ENCODE results near the gene HS3ST5. TPM values are rescaled to one million over a fixed set of nuclear protein-coding genes. Genes with fewer than 3 reads are reported as not detected.

The HS3ST5 gene
- total RNA-seq, 3 donors from 2014 or later (not counting 1 experiment from before 2014, with no cell fraction given) = not detected

GRCh38 chr6:114276783-114277182, 66.0 kb downstream of the HS3ST5 start:
- ATAC-seq = no peak
- Mint-ChIP-seq H3K4me1 (no peaks in the 10 kb centered on the region), H3K27me3 (ENCODE audit: low read depth in 2 of 2) (no peaks in the 10 kb centered on the region), H3K36me3 (no peaks in the 10 kb centered on the region), H3K4me3 (no peak overlapping the region), H3K9me3 (peaks cover 0 to 2% of the 10 kb centered on the region in 2 donors), H3K27ac (no peak overlapping the region)
- H3K4me3 ChIP-seq (ENCODE audit: low read length) = no peak overlapping the region
- no peak overlapping the region for H3K27ac ChIP-seq (ENCODE audit: low read length)
- intact Hi-C loops (cut with micrococcal nuclease) = no loop called here
- no peaks in the 10 kb centered on the region for H3K27me3 ChIP-seq (ENCODE audit: control insufficient read depth, insufficient read depth, low read length)
- TF ChIP-seq CTCF (IDR thresholded peaks at IDR 0.05) = no peak
- no peaks in the 10 kb centered on the region for H3K4me1 ChIP-seq (ENCODE audit: control insufficient read depth, insufficient read depth, low read length)
- no peak for DNase-seq
- H3K9me3 ChIP-seq (ENCODE audit: control insufficient read depth, insufficient read depth, low read length) = no peaks in the 10 kb centered on the region
- H3K36me3 ChIP-seq (ENCODE audit: control insufficient read depth, insufficient read depth, low read length) = no peaks in the 10 kb centered on the region
- WGBS (ENCODE audit: insufficient coverage) = 29% methylated on average over 1 of the region's 2 CpGs

GRCh38 chr6:114274836-114275235, 68.0 kb downstream of the HS3ST5 start:
- no peaks in the 10 kb centered on the region for H3K36me3 ChIP-seq (ENCODE audit: control insufficient read depth, insufficient read depth, low read length)
- H3K27me3 ChIP-seq (ENCODE audit: control insufficient read depth, insufficient read depth, low read length) = no peaks in the 10 kb centered on the region
- H3K4me3 ChIP-seq (ENCODE audit: low read length) = no peak overlapping the region
- H3K27ac ChIP-seq (ENCODE audit: low read length) = no peak overlapping the region
- ATAC-seq (no peak), DNase-seq (no peak)
- Mint-ChIP-seq H3K4me1 (no peaks in the 10 kb centered on the region), H3K27ac (no peak overlapping the region), H3K27me3 (ENCODE audit: low read depth in 2 of 2) (no peaks in the 10 kb centered on the region), H3K4me3 (no peak overlapping the region), H3K36me3 (no peaks in the 10 kb centered on the region), H3K9me3 (peaks cover 0 to 2% of the 10 kb centered on the region in 2 donors)
- 78% methylated on average over 2 of the region's 2 CpGs for WGBS (ENCODE audit: insufficient coverage)
- TF ChIP-seq CTCF (IDR thresholded peaks at IDR 0.05) = no peak
- no peaks in the 10 kb centered on the region for H3K9me3 ChIP-seq (ENCODE audit: control insufficient read depth, insufficient read depth, low read length)
- H3K4me1 ChIP-seq (ENCODE audit: control insufficient read depth, insufficient read depth, low read length) = no peaks in the 10 kb centered on the region
- intact Hi-C loops (cut with micrococcal nuclease) = no loop called here

GRCh38 chr6:114272582-114272981, 70.2 kb downstream of the HS3ST5 start:
- H3K4me3 Mint-ChIP-seq = no peak overlapping the region
- Histone ChIP-seq H3K4me1 (ENCODE audit: control insufficient read depth, insufficient read depth, low read length) (no peaks in the 10 kb centered on the region), H3K27ac (ENCODE audit: low read length) (no peak overlapping the region), H3K27me3 (ENCODE audit: control insufficient read depth, insufficient read depth, low read length) (no peaks in the 10 kb centered on the region), H3K4me3 (ENCODE audit: low read length) (no peak overlapping the region), H3K9me3 (ENCODE audit: control insufficient read depth, insufficient read depth, low read length) (no peaks in the 10 kb centered on the region), H3K36me3 (ENCODE audit: control insufficient read depth, insufficient read depth, low read length) (no peaks in the 10 kb centered on the region)
- ATAC-seq (no peak), DNase-seq (no peak)
- intact Hi-C loops (cut with micrococcal nuclease) = no loop called here
- WGBS (ENCODE audit: insufficient coverage) = 85% methylated on average over 2 of the region's 3 CpGs
- H3K36me3 Mint-ChIP-seq = no peaks in the 10 kb centered on the region
- H3K27me3 Mint-ChIP-seq (ENCODE audit: low read depth in 2 of 2) = no peaks in the 10 kb centered on the region
- H3K27ac Mint-ChIP-seq = no peak overlapping the region
- H3K9me3 Mint-ChIP-seq = peaks cover 0 to 3% of the 10 kb centered on the region in 2 donors
- TF ChIP-seq CTCF (IDR thresholded peaks at IDR 0.05) = no peak
- no peaks in the 10 kb centered on the region for H3K4me1 Mint-ChIP-seq

GRCh38 chr6:114271405-114271804, 71.4 kb downstream of the HS3ST5 start:
- intact Hi-C loops (cut with micrococcal nuclease) = no loop called here
- Mint-ChIP-seq H3K36me3 (no peaks in the 10 kb centered on the region), H3K4me3 (no peak overlapping the region), H3K27ac (no peak overlapping the region), H3K4me1 (no peaks in the 10 kb centered on the region), H3K9me3 (peaks cover 0 to 3% of the 10 kb centered on the region in 2 donors), H3K27me3 (ENCODE audit: low read depth in 2 of 2) (no peaks in the 10 kb centered on the region)
- DNase-seq (no peak), ATAC-seq (no peak)
- no peaks in the 10 kb centered on the region for H3K9me3 ChIP-seq (ENCODE audit: control insufficient read depth, insufficient read depth, low read length)
- H3K4me1 ChIP-seq (ENCODE audit: control insufficient read depth, insufficient read depth, low read length) = no peaks in the 10 kb centered on the region
- no peak overlapping the region for H3K27ac ChIP-seq (ENCODE audit: low read length)
- TF ChIP-seq CTCF (IDR thresholded peaks at IDR 0.05) = no peak
- H3K27me3 ChIP-seq (ENCODE audit: control insufficient read depth, insufficient read depth, low read length) = no peaks in the 10 kb centered on the region
- no peaks in the 10 kb centered on the region for H3K36me3 ChIP-seq (ENCODE audit: control insufficient read depth, insufficient read depth, low read length)
- no peak overlapping the region for H3K4me3 ChIP-seq (ENCODE audit: low read length)
